ENCODE data around the gene MYO1D.

The MYO1D gene

DNA sequence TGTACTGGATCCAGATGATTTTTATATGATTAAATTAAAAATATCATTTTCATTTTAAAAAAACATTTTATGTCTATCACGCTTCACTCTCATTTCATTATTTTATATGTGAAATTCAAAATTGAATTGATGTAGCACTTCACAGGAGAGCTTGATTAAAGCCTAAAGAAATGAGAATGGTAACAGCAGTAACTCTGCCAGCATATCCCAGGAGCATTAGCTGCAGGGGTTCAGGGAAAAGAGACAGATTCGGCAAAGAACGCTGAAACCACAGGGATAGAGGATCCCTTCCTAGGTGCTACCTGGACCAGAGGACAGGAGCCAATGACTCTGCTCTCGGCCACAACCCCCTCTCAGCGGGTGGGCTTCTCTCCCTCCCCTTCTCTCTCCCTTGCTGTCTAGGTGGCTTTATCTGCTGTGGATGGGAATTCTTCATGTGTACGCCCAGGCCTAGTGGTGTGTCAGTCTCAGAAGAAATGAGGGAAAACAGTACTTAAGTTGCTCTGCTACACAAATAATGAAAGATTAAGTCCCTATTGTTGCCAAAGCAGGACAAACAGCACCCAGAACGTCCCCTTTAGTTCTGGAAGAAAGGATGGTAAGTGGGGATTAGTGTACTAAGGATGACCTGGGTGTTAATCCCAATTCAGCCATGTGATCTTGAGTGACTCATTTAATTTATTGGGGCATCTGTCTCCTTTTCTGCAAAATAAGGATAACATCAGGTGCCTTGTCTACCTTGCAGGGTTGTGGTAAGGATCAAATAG is 266.9 kb downstream of the MYO1D start:
- no peak for DNase-seq

DNA sequence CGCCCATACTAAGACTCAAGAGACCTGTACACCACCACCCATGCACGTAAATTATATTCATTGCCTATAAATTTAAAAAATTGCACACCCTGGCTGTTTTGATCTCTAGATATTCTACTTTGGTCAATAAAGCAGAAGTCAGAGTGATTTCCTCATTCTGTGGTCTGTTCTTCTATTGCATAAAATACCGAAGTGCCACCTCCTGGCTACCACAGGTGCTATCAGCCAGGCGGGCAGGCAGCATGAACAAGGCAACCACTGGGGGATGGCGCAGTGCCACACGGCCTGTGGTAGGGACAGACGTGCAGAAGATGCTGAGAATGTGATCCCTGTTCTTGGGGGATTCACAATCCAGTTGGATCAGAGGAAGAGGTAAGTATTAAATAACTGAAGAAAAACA is 267.8 kb downstream of the MYO1D start:
- peak; percentile 24 for DNase-seq

DNA sequence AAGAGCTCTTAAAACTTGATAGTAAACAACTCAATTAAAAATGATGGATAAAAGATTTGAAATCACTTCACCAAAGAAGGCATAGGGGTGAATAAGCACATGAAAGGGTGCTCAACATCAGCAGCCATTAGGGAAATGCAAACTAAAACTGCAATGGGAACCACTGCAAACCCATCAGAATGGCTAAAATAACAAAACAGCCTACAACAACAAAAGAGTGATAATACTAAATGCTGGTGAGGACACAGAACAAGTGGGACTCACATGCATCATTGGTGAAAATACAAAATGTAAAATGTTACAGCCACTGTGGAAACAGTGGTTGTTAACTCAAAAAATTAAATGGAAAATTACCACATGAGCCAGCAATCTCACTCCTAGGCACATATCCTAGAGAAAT is 268.7 kb downstream of the MYO1D start:
- no peak for DNase-seq

DNA sequence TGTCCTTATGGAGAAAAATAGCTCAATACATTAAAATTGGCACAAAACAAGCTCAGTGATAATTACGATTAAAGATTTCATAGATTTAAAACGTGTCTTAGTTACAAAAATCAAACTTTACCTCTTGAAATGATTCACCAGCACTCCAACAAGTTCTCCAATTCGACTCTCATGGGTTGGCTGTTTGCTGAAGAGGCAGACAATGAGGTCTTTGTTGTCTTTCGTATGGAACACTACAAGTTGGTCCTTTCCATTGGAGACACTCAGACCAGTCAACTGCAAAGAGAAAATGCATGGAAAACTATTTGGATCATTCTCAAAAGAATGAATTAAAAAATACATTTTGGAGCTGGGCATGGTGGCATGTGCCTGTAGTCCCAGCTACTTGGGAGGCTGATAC is 272.0 kb downstream of the MYO1D start:
- DNase-seq, result no peak

DNA sequence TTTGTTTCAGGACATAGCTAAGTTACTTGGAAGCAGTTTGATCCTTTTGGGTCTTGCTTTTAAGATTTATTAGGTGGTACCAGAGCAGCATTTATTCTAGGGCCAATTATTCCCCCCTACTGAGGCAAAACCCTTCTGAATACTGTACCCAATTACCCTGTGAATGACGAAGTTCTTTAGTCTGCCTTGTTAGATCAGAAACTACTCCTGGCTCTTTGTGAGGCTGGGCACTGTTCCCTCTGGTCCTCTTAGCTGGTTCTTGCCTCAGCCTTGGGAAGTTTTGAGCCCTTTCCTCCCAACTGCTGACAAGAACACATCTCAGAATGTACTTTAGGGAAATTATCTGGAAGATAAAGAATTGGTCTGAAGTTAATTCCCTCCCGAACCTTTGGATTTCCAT is 274.5 kb downstream of the MYO1D start:
- no peak for DNase-seq

DNA sequence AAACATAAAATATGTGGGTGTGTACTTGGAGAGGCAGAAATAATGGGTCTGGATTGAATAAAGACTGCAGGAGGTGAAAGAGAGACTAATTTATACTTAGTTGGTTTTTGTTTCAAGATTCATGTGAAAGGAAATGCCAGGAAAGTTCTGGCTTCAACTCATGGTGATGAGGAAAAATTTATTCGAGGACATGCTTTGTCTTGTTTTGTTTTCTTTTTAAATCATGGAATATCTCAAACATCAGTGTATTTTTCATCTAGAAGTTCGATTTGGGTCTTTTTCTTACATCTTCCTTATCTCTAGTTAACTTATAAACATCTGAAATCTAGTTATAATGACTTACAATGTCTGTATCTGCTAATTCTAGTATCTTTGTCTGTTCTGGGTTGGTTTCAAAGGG is 275.1 kb downstream of the MYO1D start:
- DNase-seq, result no peak

DNA sequence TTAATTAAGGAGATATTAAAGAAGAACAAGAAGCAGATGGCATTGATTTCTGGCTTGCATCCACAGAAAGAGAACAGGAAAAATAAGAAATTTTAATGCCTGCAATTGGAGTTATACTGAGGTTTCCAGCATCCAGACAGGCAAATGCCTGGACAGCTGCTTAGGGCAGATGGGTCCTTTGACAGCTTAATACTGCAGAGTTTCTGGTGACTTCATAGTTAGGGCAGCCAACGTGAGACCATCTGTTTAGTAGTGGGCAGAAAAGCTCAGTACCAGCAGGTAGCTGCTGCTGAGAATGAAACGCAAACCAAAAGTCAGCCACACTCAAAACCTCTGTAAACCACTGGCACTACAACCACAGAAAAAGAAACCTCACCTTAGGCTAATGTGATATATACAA is 280.3 kb downstream of the MYO1D start:
- DNase-seq, result no peak

DNA sequence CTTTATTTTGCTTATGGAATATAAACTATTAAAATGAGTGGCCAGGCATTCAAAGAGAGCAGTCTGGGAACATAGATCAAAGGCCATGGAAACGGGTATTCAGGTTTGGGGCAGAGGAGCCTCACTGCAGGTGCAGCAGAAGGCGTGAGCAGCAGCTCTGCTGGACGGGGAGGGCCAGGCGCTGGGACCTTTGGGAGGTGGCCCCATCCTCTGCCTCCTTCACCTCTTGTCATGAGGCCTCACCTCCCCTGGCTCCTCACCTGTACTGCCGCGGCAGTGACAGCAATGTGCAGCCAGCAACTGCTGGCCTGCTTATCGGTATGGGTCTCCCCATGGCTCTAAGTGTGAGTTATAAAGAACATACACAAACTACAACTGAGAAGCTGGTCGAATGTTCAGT is 280.7 kb downstream of the MYO1D start:
- DNase-seq, result no peak

DNA sequence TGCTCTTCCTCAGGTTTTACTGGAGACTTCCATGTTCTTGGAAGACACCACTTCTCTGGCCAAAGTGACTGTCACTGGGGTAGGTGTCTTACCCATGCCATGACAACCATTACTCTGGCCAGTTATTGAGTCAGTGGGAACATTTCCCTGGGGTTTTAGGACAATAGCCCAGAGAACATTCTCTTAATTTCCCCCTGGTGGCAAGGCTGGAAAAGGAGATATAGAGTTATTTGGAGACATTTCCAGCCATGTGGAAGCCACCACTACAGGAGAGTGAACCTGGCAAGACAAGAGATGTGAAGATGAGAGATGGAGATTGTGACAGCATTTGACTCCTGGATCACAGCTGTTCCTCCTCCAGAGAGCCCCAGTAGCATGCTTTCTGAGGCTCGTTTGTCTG is 283.9 kb downstream of the MYO1D start:
- no peak for DNase-seq

DNA sequence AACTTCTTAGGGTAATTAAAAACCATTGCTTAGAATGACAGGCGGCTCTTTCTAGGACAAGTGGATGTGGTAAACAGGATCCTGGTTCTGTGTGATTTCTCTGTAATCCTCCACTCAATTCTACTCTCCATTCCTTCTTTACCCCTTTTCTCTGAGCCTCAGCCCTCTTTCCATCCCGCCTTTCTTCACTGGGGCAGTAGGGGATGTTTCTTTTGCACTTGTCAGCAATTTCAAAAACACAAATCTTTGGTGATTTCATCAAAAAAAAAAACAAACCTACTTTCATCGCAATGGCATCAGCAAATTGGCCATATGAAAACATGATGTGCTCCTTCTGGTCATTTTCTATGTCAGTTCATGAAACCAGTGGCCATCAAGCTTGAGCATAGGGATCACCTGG is 285.5 kb downstream of the MYO1D start:
- no peak for DNase-seq

DNA sequence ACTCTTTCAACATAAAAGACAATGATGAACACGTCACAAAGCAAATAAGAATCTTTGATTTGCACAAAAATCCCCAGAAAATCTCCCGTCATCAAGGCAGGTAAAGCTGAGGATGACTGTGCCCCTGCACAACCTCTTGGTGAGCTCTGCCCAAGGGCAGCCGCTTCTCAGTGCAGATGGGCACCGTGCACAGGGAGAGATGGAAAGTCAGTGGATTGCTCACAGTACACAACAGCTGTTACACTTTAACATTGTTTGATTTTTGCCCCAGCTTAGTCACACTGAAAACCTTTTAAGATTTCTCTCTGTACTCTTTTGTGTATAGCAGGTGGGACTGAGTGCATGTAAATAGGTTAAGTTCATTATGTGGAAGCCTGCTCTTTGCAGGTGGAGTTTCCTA is 285.9 kb downstream of the MYO1D start:
- DNase-seq, result no peak

DNA sequence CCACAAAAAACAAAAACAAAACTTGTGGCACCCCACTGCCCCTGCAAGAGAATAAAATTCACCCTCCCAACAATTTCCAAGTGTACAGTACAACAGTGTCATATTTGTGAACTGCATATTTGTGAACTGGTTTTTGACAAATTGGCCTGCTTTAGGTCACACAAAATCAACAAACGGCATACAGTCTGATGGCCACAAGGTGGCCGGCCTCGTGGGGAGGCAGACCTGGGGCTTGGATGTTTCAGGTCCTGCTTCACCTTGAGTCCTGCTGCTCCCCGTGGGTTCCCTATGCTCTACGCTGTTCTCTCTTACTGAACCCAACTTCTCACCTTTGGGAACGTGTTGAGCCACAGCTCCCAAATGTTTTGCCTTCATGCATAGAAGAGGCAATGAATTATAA is 287.9 kb downstream of the MYO1D start:
- no peak for DNase-seq

DNA sequence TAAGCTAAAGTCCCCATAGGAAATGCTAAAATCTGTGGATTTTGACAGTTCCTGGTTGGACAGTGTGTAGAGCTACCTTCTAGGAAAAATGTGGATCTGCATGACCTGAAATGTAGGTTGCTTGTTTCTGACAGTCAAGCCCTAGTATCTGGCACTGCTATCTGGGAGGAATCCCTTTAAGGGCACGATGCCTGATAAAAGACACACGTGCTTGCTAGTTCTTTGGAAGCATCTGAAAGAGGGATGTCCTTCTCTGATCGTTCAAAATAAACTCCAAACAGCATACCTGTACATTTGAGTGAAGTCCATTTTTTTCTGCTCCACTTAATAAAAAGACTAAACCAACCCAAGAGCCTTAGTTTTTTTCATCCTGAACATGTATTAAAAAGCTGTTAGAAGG is 288.8 kb downstream of the MYO1D start:
- no peak for DNase-seq

DNA sequence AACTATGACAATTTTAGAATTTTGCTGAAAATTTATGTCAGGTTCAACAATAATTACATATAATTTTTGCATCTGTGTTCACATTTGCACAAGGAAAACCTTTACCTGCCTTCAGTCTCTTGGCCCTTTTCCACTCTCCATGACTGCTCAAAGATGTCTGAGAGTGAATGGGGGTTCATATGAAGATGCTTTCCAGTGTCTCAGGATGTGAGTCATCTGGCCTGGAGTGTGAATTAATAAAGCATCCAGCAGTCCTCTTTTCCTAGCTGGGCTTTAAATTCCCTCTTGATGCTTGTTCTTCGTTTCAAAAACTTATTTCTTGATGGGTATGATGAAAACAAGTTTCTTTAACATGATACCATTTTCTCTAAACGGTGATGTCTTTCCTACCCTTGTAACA is 290.3 kb downstream of the MYO1D start:
- DNase-seq, result no peak

DNA sequence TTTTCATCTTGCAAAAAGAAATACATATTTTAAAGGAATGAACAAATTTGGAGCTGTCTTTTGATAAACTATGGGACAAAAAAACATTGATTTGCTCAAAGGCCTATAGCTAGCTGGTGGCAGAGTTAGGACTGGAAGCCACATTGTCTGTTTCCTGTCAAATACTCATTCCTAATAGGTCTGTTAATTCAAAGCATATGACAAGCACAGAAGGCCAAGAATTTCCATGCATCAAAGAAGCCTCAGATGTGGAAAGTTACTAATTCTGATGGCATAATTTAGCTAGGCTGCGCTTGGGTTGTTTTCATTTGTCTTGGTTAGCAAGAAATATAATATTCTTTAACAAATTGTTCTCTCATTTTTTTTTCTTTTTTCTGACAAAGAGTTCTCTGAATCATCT is 292.1 kb downstream of the MYO1D start:
- no peak for DNase-seq

DNA sequence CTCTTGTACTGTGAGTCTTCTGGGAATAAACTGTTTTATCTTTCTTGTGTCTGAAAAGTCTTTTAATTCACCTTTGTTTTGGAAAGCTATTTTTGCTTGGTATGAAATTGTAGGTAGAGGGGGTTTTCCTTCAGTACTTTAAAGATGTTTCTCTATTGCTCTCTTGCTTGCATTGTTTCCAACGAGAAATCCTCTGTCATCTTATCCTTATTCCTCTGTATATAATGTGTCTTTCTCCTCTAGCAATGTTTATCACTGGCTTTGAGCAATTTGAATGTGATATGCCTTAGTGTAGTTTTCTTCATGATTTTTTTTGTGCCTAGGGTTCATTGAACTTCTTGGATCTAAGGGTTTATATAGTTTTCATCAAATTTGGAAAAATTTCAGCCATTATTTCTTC is 293.9 kb downstream of the MYO1D start:
- no peak for DNase-seq

DNA sequence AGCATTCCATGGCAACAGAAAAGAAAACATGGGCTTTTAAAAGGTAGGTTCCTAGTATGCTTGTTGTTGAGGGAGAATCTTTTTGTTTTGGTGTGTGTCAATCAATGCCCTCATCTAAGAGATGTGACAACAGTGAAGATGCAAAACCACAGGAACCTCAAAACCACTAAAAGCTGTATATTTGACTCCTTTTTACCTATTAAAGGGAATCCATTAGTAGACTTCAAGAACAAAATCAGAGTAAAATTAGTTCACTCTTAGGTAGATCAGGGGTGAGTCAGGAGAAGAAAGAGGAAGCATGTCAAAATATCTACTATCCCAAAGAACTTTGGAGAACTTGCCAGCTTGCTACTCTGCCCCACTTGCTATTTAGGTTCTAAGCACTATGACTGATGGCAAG is 301.1 kb downstream of the MYO1D start:
- no peak for DNase-seq

DNA sequence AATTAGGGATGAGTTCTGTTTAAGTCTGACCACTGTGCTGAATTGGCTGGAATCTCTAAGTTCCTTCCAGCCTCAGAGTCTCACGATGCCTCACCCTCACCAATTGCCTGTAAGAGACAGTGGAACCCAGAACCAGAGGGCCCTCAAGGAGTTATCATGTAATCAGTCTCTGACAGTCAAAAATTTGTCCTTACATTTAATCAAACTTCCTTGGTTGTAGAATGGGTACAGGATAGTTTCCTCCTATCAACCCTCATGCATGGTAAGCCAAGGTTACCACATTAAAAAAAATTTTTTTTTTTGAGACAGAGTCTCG is 306.9 kb downstream of the MYO1D start:
- no peak for DNase-seq

DNA sequence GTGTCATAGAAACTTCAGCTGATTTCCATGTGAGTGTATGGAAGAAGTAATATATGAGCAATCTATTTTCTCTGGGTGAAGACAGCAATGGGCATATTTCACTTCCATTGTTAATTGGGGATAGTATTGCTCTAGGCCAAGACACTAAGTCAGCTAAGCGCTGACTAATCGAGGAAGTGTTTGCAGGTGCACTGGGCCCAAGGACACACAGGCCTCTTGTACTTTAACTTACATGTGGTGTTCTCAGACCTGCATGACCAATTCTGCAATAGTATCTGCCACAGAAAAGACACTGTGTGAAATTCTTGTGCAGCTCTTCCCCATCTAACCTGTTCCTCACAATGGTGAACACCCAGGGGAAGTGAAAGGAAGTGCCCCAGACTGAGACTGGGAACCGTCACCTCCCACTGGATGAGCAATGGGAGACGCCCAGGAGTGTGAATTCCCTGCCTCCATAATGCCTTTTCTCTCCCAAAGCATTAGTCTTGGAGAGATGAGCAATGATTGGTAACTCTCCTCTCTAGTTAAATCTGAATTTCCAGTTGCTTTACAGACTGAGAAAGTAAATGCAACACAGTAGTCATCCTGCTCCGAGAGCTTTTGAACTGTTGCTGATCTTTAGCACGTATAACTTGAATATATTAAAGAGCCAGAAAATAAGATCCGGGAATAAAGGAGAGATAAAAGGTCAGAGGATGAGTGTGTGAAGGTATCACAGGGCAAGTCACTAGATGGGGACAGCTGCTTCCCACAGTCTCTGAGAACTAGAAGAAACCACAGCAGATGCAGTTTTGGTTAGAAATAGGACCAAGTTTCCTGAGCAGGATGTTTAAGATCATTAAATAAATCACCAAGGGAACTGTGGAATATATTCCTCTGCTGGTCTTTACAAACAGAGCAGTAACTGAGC is 307.5 kb downstream of the MYO1D start:
- no peak for DNase-seq

DNA sequence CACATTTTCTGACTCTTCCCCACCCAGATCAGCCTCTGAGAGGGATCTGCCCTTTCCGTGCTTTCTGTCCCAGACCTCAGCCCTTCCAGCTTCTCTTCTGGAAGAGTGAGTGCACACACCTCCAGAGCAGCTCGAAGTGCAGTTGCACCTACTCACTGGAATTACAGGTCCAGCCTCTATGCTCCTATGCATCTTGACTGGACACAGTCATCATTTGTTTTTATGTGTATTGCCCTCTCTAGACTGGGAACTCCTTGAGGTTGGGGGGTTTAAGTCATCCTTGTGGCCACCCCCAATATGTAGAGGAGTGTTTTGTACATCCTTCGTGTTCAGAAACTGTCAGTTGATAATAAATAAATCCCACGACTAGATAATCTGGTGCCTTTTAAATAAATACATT is 308.2 kb downstream of the MYO1D start:
- no peak for DNase-seq

DNA sequence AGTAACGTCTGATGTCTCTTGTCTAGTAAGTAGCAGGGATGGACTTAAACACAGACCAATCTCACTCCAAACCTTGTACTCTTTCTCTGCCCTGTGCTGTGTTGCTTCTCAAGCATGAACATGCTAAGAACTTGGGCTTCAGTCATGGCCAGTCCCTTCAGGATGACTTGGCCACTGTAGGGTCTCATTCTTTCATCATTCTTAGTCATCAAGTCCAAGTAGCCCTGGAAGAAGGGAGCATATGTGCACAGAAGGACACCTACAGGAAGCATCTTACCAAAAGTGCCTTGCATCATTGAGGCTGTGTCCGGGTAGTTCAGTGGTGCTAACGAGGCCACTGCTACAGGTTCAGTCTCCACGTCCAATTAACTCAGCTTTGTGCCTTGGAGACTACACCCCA is 309.4 kb downstream of the MYO1D start:
- no peak for DNase-seq

DNA sequence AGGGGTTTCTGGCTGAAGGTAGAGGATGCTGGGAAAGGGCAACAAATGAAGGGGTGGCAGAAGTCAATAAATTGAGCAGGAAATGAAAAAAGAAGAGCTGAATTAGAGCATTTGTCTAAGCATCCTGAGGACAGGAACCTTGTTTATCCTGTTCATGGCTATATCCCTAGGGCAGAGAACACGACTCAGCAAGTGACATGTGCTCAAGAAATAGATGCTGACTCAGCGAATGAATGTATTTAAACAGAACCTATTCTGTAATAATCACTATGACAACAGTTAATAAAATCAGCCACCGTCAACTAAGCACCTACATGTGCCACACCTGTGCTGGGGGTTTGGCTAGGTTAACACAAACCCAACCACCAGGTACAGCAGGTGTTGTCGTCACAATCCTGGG is 309.8 kb downstream of the MYO1D start:
- DNase-seq, result no peak

DNA sequence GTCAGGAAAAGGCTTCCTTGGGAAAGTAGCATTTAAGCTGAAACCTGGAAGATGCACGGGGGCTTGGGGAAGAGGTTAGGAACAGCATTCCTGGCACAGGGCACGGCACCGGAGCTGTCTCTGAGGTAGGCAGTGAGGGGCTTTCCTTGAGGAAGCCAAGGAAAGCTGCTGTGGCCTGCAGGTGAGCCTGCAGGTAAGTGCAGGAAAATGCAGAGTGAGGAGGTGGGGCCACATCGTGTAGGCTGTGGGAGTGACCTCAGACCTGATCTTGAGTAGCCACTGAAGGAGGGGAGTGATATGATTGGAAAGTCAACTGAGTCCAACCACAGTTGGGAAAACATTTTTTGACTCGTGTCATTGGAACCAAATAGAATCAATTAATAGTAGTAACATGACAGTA is 310.6 kb downstream of the MYO1D start:
- no peak for DNase-seq

DNA sequence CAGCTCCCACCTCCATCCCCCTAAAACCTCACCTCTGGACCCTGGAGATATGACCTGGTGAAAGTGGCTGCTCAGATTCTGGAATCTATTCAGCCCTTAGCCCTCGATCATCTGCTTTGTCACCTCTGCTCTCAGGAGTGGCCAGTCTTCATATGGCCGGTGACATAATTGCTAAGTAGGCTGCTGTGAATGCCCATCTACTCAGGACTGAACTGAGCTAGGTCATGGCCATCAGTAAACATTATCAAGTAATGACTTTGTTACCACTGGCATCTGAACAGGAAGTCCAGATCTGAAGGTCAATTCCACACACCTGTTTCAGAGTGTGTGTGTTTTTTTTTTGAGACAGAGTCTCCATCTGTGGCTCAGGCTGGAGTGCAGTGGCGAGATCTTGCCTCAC is 311.5 kb downstream of the MYO1D start:
- no peak for DNase-seq

DNA sequence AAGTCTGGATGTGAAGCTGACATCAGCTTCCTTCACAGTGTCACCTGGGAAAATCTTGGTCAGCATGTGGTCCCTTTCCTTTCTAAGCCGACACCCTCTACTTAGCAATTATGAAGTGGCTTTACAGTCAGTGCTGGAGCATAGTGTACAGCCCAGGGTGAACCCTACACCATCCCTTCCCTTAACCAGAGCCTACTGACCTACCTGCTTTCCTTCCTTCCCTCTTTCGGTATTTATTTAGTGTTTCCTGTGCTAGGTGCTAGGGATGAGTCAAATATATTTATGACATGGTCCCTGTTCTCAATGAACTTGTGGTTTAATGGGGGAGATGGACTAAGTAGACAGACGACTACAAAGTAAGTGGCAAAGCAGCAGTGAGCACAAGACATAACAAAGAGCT is 312.6 kb downstream of the MYO1D start:
- no peak for DNase-seq

All from activated gamma-delta T cell (primary cell).